HG02852 (cell line): ENCODE results near the gene SAAL1.
"Not testable (repeated sequence)": the region's sequence is repeated elsewhere in the genome, so short reads cannot be mapped to it uniquely, and the experiment has no call there.

Experiments
- ATAC-seq: cut with Tn5 transposase; IDR thresholded peaks from one replicate; pipeline ENCODE4 v1.9.1; 2021; ENCODE audit warnings: mild to moderate bottlenecking, moderate library complexity; ENCODE audit not compliant: unreplicated experiment

The SAAL1 gene, protein sequence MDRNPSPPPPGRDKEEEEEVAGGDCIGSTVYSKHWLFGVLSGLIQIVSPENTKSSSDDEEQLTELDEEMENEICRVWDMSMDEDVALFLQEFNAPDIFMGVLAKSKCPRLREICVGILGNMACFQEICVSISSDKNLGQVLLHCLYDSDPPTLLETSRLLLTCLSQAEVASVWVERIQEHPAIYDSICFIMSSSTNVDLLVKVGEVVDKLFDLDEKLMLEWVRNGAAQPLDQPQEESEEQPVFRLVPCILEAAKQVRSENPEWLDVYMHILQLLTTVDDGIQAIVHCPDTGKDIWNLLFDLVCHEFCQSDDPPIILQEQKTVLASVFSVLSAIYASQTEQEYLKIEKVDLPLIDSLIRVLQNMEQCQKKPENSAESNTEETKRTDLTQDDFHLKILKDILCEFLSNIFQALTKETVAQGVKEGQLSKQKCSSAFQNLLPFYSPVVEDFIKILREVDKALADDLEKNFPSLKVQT

DNA sequence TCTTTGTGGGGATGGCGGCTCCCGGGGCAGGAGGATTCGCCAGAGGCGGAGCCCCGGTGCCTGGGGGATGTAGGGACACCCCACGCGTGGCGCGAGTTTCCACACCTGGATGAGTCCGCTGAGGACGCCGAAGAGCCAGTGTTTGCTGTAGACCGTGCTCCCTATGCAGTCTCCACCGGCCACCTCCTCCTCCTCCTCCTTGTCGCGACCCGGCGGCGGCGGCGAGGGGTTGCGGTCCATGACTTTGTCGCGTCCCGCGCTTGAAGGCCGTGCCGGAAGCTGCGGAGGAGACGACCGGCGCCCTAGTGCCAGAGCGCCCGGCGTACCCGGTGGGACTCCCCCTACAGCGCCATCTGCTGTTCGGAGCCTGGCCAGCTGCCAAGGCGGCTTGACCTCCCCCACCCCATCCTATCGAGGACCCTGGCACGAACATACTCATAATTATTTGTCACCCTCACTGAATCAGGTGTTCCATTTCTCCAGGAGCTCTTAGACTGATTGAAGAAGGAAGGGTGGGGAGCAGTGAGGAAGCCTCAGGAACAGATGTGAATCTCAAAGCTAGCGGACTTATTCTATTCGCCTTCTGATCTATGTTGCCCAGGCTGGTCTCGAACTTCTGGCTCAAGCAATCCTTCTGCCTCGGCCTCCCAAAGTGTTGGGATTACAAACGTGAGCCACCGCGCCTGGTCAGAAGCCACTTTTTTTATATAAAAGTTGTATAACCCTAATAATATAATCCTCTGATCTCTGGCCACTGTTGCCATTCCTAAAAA is at the start of gene SAAL1:
Gene SAAL1 (minus strand): TSS at position 281 of the 773 bp plus-strand sequence. CDS start 41 bp downstream, at position 240.
- ATAC-seq: peak; percentile 95

DNA sequence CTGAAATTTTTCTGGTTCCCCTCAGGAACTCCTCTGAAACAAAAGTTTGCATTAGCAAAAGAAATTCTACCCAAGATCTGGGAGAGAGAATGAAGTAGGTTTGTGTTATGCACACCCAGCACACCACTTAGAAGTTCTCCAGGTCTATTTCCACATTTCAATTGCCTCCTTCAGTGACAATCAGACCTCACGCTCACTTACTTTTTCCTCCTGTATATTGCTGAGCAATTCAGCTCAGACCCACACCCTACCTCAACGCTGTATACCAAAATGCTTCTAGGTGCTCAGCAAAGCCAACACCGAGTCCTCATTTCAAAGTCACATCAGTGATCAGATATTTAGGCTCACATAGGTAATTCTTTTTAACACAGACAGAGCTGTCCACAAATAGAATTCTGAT is 45.7 kb upstream of the SAAL1 start:
- no peak for ATAC-seq

DNA sequence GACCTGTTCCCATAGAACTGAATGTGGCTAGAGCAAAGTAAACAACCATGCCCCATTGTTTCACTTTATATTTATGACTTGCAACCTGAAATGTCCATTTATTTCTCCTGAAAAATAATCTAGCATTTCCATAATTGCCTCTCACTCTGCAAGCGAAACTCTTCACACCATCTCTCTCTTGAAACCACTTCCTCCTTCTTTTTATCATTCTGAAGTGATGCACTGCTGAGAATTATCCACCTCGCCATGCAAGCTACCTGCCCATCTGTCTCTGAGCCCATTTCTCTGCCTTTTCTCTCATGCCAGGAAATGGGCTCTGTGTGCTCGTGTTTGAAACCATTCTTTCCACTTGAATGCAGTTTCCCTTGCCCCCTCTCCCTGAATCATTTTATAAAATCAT is 40.0 kb upstream of the SAAL1 start:
- no peak for ATAC-seq

DNA sequence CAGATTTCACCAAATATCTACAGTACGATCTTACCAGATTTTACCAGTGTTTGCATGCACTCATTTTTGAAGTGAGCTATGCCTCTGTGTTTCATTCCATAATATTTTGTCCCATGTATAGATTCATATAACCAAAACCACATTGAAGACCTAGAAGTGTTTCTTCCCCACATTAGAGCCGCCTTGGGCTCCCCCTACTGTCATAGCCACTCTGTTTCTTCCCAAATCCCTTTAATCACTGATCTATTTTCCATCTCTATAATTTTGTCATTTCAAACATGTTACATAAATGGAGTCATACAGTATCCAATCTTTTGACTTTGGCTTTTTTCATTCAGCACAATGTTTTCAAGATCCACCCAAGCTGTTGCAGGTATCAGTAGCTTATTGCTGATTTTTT is 39.1 kb upstream of the SAAL1 start:
- ATAC-seq: no peak

DNA sequence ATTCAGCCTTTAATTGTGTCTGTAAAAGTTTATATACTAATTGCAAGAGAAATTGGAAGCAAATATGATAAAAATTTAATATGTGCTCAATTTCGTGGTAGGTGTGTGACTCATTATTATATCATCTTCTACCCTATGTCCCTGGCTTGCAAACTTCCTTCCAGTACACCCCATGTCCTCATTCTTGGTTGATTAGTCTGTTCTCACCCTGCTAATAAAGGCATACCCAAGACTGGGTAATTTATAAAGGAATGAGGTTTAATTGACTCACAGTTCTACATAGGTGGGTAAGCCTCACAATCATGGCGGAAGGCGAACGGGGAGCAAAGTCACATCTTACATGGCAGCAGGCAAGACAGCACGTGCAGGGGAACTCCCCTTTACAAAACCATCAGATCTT is 38.4 kb upstream of the SAAL1 start:
- no peak for ATAC-seq

DNA sequence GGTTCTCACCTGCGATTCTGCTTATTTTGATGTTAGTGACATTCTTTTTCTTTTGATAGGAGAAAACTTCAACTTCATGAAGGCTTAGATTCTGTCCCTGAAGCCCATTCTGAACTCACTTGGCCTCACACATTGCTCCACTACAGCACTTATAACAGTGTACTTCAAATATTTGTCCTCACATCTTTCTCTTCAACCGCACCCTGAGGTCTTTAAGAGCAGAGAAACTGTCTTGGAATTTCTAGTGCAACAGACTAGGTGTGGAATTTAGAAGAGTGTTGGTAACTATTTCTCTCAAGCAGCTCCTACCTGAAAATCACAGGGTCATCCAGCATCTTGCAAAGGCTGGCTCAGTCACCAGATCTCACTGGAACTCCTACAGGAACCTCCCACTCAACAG is 34.3 kb upstream of the SAAL1 start:
- no peak for ATAC-seq

DNA sequence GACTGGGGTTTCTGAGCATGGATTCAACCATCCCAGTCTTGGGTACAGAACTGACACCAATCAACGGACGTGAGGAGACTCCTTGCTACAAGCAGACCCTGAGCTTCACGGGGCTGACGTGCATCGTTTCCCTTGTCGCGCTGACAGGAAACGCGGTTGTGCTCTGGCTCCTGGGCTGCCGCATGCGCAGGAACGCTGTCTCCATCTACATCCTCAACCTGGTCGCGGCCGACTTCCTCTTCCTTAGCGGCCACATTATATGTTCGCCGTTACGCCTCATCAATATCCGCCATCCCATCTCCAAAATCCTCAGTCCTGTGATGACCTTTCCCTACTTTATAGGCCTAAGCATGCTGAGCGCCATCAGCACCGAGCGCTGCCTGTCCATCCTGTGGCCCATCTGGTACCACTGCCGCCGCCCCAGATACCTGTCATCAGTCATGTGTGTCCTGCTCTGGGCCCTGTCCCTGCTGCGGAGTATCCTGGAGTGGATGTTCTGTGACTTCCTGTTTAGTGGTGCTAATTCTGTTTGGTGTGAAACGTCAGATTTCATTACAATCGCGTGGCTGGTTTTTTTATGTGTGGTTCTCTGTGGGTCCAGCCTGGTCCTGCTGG is 31.4 kb upstream of the SAAL1 start:
- ATAC-seq: no peak

DNA sequence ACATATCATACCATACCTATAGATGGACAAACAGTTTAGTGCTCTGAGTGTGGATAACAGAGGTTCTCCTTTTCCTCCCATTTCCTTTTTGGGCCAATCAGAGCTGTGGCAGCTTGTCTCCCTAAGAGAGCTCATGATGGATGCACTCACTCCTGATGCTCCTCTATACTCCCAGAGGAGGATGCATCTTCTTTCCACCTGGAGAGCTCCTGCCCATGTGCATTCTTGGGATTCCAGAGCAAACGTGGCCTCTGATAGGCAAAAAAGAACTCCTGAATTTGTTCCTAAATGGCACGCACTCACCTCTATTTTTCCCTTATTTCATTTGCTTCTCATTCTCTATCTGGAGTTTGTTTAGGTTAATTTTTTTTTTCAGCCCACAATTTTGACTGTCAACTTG is 29.4 kb upstream of the SAAL1 start:
- ATAC-seq: no peak

DNA sequence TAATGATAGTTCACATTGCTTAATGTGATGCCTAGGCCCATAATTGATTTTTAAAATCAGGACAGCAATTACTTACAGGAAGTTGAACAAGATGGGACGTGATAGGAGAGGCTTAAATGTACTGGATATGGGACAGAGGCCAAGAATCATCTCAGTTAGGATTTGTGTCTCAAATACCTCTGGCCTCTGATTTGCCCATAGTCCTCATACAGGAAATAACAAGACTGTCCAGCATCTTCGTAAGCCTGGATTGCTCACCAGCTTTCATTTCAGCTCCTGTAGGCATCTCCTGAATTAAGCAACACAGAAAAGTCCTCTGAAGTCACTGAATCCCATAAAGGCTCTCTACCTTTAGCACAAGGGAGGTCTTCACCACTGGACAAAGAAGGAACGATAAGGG is 26.5 kb upstream of the SAAL1 start, which contains the start of gene MRGPRX3:
Gene MRGPRX3 (plus strand): TSS at position 231 of the 400 bp plus-strand sequence. CDS start 4,632 bp downstream, outside the sequence.
- ATAC-seq: no peak

DNA sequence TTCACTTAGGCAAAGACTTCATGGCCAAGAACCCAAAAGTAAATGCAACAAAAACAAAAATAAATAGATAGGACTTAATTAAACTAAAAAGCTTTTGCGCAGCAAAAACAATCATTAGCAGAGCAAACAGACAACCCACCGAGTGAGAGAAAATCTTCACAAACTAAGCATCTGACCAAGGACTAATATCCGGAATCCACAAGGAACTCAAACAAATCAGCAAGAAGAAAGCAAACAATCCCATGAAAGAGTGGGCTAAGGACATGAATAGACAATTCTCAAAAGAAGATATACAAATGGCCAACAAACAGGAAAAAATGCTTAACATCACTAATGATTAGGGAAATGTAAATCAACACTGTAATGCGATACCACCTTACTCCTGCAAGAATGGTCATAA is 25.2 kb upstream of the SAAL1 start:
- not testable (repeated sequence) for ATAC-seq

DNA sequence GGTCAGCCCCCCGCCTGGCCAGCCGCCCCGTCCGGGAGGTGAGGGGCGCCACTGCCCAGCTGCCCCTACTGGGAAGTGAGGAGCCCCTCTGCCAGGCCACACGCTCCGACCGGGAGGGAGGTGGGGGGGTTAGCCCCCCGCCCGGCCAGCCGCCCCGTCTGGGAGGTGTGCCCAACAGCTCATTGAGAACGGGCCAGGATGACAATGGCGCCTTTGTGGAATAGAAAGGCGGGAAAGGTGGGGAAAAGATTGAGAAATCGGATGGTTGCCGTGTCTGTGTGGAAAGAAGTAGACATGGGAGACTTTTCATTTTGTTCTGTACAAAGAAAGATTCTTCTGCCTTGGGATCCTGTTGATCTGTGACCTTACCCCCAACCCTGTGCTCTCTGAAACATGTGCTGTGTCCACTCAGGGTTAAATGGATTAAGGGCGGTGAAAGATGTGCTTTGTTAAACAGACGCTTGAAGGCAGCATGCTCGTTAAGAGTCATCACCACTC is 15.5 kb upstream of the SAAL1 start:
- not testable (repeated sequence) for ATAC-seq

DNA sequence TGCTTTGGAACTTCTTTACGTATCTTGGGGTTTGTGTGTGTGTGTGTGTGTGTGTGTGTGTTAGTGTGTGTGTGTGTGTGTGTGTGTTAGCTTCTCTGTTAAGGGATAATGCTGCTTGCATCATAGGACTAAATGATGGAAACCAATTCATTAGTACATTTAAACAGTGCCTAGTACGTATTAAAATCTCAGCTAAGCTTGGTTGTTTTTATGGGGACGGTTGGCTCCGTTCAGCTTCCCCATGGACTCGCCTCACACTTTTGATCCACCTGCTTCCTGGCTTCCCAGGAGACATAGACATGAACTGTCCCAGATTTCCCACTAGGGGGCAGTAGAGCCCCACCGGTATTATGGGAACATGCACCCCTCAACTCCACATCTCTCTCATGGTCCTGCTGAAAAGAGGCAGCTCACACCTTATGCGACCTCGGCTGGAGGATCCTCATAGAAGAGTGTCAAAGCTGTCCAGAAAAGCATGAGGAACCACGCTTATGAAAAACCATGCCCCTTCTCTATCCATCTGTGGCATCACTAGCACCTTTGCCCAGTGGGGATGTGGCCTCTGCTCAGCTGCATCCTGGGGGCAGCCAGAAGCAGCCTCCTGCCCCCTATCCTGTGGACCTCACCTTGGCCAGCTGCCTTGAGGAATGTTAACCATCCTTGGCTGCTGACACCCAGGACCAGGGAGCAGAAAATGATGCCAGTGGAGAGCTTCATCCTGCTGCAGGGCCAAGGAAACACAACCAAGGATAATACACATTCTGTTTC is 9.7 kb upstream of the SAAL1 start:
- ATAC-seq: peak; percentile 86

DNA sequence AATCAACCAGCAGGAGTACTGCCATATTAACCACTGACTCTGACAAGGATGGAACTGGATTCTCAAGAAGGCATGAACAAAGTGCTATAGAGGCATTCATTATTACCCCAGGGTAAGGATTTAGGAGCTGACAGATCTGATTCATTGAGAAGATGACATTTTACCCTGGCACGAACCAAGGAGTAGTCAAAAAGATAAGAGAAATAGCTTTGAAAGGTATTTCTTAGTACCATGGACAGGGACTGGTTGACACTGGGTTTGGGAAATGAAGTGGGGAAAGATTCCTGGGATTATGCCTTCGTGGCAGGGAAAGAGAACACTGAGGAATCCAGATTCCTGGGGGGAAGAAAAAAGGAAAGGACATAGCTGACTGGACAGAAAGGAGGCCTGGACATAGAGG is 5.1 kb upstream of the SAAL1 start:
- no peak for ATAC-seq

DNA sequence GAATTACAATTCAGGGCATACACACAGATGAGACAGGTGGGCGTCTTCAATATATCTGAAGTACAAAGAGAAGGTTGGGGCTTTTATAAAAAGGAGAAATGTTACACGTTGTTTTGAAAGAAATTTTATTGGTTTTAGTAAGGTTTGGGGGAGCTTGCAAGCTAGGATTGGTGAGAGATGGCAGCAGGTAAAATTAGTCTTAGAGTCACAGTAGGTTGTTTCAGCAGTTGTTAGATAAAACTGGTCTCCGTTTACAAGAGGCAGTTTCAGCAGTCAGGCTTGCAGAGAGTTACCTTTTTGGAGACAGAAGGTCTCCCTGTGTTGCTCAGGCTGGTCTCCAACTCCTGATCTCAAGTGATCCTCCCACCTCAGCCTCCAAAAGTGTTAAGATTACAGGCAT is 2.4 kb upstream of the SAAL1 start:
- no peak for ATAC-seq

DNA sequence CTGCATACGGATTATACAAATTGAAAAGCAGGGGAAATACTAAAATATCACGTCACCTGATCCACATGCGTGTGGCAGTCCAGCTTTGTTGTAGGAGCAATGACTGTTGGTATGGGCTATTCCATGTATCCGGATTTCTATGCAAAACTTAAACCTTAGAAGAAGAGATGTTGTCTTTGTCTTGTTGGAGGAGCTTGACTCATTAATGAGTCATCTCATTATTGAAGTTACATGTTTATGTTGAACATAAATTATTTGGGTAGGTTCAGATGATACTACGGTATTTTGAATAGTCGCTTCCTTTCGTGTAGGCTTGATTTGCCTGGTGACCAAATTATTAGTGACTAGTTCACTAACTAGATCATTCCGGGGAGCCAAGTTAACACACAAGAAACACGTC is 806 bp upstream of the SAAL1 start:
- ATAC-seq: no peak

DNA sequence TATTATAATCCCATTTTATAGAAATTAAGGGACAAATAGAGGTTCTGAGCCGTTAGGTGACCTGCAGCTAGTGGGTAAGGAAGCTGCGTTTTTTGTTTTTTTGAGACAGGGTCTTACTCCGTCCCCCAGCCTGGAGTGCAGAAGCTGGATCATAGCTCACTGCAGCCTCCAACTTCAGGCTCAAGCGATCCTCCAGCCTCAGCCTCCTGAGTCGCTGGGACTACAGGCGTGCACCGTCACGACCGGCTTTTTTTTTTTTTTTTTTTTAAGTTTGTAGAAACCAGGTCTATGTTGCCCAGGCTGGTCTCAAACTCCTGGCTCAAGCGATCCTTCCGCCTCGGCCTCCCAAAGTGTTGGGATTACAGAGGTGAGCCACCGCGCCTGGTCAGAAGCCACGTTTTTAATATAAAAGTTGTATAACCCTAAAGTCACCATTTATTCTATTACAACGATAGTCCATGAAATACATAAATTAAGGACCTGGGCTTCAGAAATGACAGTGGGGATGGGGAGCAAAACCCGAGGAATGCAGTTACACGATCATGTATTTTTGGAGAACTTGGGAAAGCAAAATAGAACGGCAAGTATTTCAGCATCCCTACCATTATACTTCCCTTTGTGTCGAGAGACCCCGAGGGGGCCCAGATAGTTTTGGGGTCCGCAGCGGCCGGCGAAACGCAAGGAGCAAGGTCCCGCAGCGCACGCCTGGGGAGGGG is 638 bp downstream of the SAAL1 start:
- ATAC-seq: peak; percentile 8

DNA sequence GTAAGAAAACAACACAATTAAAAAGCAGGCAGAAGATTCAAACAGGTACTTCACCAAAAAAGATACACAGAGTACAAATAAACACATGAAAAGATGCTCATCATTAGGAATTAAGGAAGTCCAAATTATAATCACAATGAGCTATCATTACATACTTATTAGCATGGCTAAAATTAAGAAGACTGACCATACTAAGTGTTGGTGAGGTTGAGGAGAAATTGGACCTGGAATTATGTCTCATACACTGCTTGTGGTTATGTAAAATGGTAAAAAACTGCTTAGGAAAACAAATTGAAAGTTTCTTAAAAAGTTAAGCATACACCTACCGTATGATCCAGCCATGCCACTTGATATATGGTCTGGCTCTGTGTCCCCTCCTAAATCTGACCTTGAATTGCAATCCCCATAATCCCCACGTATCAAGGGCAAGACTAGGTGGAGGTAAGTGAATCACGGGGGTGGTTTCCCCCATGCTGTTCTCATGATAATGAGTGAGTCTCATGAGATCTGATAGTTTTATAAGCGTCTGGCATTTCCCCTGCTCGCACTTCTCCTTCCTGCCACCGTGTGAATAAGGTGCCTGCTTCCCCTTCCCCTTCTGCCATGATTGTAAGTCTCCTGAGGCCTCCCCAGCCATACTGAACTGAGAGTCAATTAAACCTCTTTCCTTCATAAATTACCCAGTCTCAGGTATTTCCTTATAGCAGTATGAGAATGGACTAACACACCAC is 4.8 kb downstream of the SAAL1 start:
- ATAC-seq: no peak

DNA sequence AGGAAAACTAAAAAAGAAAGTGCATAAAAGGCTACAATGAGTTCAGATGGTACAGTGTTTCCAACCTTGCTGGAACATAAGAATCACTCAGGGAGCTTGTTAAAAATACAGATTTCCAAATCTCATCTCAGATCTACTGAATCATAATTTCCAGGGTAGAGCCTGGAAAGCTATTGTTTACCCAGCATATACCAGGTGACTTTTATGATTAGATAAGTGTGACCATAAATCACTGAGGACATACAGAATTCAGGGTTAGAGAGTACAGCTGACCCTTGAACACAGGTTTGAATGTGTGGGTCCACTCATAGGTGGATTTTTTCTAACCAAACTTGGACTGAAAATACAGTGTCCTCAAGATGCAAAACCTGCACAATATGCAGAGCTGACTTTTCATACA is 11.9 kb downstream of the SAAL1 start:
- no peak for ATAC-seq

DNA sequence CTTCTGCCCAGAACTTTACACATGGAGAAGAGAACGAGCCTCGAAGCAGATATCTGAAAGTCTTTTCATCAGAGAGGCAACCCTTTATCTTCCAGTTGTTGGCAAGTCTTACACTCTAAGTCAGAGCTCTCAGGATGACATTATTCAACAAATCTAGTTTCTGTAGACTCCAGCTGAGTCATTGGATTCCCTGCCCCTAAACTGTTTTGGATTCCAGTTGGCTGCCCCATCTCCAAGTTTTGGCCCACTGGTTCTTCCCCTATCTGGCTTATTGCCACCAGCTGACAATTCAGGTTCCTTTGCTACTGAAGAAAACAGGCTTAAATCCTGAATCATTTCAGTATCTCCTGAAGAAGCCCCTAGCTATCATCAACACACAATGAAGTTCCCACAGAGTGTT is 14.2 kb downstream of the SAAL1 start:
- no peak for ATAC-seq
